Progenitor cell of endocrine pancreas (in vitro differentiated cells): ENCODE results near the gene KSR1. TPM values are rescaled to one million over a fixed set of nuclear protein-coding genes. Genes with fewer than 3 reads are reported as not detected.
"Not testable (repeated sequence)": the region's sequence is repeated elsewhere in the genome, so short reads cannot be mapped to it uniquely, and the experiment has no call there.

Source experiments
- DNase-seq: peaks from one replicate; pipeline ENCODE4 v3.0.0; 2021; ENCODE audit warnings: low spot score; ENCODE audit not compliant: unreplicated experiment
- H3K27ac Mint-ChIP-seq: 2 replicates; pipeline ENCODE4 v1.8.0; 2021; ENCODE audit warnings: mild to moderate bottlenecking, moderate library complexity, mixed read lengths
- H3K27me3 Mint-ChIP-seq: 2 replicates; pipeline ENCODE4 v1.8.0; 2021; ENCODE audit warnings: mixed read lengths
- H3K36me3 Mint-ChIP-seq: 2 replicates; pipeline ENCODE4 v1.8.0; 2022; ENCODE audit warnings: mixed read lengths; ENCODE audit not compliant: insufficient read depth
- H3K4me1 Mint-ChIP-seq: 2 replicates; pipeline ENCODE4 v1.8.0; 2021; ENCODE audit warnings: low read depth, mixed read lengths
- H3K4me3 Mint-ChIP-seq: 2 replicates; pipeline ENCODE4 v1.8.0; 2021; ENCODE audit warnings: low read depth, mild to moderate bottlenecking, moderate library complexity, mixed read lengths
- H3K9me3 Mint-ChIP-seq: 2 replicates; pipeline ENCODE4 v1.8.0; 2021; ENCODE audit warnings: low read depth, mixed read lengths
- CTCF ChIP-seq: fragments of 200-600 bp; sonication (generic); IDR thresholded peaks from one replicate; pipeline ENCODE4 v1.5.0; 2021; ENCODE audit warnings: antibody characterized with exemption, mild to moderate bottlenecking; ENCODE audit not compliant: unreplicated experiment
- total RNA-seq: library from RNA; stranded (reverse); gene quantifications from 2 replicates; pipeline ENCODE4 v1.2.1, GENCODE V29; 2021

Gene KSR1
- total RNA-seq, 1 donor from 2014 or later = 70.1 TPM

GRCh38 chr17:27428781-27429505 lies 27.3 kb upstream of the KSR1 start:
- DNase-seq = no peak
- H3K4me3 Mint-ChIP-seq = no peak overlapping the region
- no peak overlapping the region for H3K27ac Mint-ChIP-seq
- H3K36me3 Mint-ChIP-seq = no peaks in the 10 kb centered on the region
- no peaks in the 10 kb centered on the region for H3K9me3 Mint-ChIP-seq
- TF ChIP-seq CTCF = no peak
- H3K4me1 Mint-ChIP-seq = no peaks in the 10 kb centered on the region
- no peaks in the 10 kb centered on the region for H3K27me3 Mint-ChIP-seq

- no peak overlapping the region for H3K27ac Mint-ChIP-seq
- H3K4me1 Mint-ChIP-seq = no peaks in the 10 kb centered on the region
- H3K9me3 Mint-ChIP-seq = no peaks in the 10 kb centered on the region
- DNase-seq = no peak
- no peak overlapping the region for H3K4me3 Mint-ChIP-seq
- H3K27me3 Mint-ChIP-seq = no peaks in the 10 kb centered on the region
- H3K36me3 Mint-ChIP-seq = no peaks in the 10 kb centered on the region
- TF ChIP-seq CTCF = no peak
Measured at GRCh38 chr17:27429666-27430382, 26.4 kb upstream of the KSR1 start.

GRCh38 chr17:27430383-27430840 lies 25.8 kb upstream of the KSR1 start:
- Mint-ChIP-seq H3K36me3 (no peaks in the 10 kb centered on the region), H3K9me3 (no peaks in the 10 kb centered on the region), H3K27ac (no peak overlapping the region), H3K4me1 (no peaks in the 10 kb centered on the region), H3K4me3 (no peak overlapping the region), H3K27me3 (no peaks in the 10 kb centered on the region)
- no peak for TF ChIP-seq CTCF
- no peak for DNase-seq

GRCh38 chr17:27430882-27431491 lies 25.3 kb upstream of the KSR1 start:
- peak; percentile 74 for TF ChIP-seq CTCF
- no peak overlapping the region for H3K4me3 Mint-ChIP-seq
- no peaks in the 10 kb centered on the region for H3K27me3 Mint-ChIP-seq
- no peaks in the 10 kb centered on the region for H3K4me1 Mint-ChIP-seq
- no peak overlapping the region for H3K27ac Mint-ChIP-seq
- H3K36me3 Mint-ChIP-seq = no peaks in the 10 kb centered on the region
- peak; percentile 32 for DNase-seq
- no peaks in the 10 kb centered on the region for H3K9me3 Mint-ChIP-seq

- no peaks in the 10 kb centered on the region for H3K27me3 Mint-ChIP-seq
- no peak for DNase-seq
- no peaks in the 10 kb centered on the region for H3K4me1 Mint-ChIP-seq
- H3K9me3 Mint-ChIP-seq = no peaks in the 10 kb centered on the region
- H3K36me3 Mint-ChIP-seq = no peaks in the 10 kb centered on the region
- H3K4me3 Mint-ChIP-seq = no peak overlapping the region
- TF ChIP-seq CTCF = no peak
- no peak overlapping the region for H3K27ac Mint-ChIP-seq
Measured at GRCh38 chr17:27433521-27433920, 22.7 kb upstream of the KSR1 start.

GRCh38 chr17:27435431-27436070 lies 20.7 kb upstream of the KSR1 start:
- H3K27ac Mint-ChIP-seq, H3K4me3 Mint-ChIP-seq, H3K27me3 Mint-ChIP-seq, H3K9me3 Mint-ChIP-seq, DNase-seq, H3K4me1 Mint-ChIP-seq, H3K36me3 Mint-ChIP-seq: not testable (repeated sequence)
